ENCODE measurements around the gene ARHGAP24.
A peak's percentile ranks its signal among the peaks of the same experiment; 100 is the strongest.

Gene ARHGAP24

GRCh38 chr4:85448906-85449890 lies 25.8 kb upstream of the ARHGAP24 start:
- Histone ChIP-seq H3K4me2 (ENCODE audit: low read depth, low read length, poor library complexity, severe bottlenecking) (peak overlapping the region; percentile 68), H3F3A (ENCODE audit: insufficient read depth) (no peaks in the 10 kb centered on the region), H3K9ac (ENCODE audit: low read length) (peak overlapping the region; percentile 31; the same call in 1 of the 2 replicates), H3K4me3 (ENCODE audit: insufficient read depth, low read length, poor library complexity, severe bottlenecking) (no peak overlapping the region), H3K27ac (ENCODE audit: low read depth, low read length) (peak overlapping the region; percentile 43), H2AFZ (ENCODE audit: low read depth, low read length, severe bottlenecking) (peak overlapping the region; percentile 87), H3K36me3 (ENCODE audit: low read length) (no peaks in the 10 kb centered on the region), H3K27me3 (ENCODE audit: low read length) (no peaks in the 10 kb centered on the region), H3K79me2 (ENCODE audit: insufficient read depth, low read length) (no peaks in the 10 kb centered on the region), H4K20me1 (ENCODE audit: low read depth, low read length) (no peaks in the 10 kb centered on the region), H3K9me3 (ENCODE audit: insufficient read depth, low read length) (no peaks in the 10 kb centered on the region), H3K9me2 (replicated peaks; ENCODE audit: insufficient read depth, low read length) (no peaks in the 10 kb centered on the region)
- TF ChIP-seq, protein P1, sequence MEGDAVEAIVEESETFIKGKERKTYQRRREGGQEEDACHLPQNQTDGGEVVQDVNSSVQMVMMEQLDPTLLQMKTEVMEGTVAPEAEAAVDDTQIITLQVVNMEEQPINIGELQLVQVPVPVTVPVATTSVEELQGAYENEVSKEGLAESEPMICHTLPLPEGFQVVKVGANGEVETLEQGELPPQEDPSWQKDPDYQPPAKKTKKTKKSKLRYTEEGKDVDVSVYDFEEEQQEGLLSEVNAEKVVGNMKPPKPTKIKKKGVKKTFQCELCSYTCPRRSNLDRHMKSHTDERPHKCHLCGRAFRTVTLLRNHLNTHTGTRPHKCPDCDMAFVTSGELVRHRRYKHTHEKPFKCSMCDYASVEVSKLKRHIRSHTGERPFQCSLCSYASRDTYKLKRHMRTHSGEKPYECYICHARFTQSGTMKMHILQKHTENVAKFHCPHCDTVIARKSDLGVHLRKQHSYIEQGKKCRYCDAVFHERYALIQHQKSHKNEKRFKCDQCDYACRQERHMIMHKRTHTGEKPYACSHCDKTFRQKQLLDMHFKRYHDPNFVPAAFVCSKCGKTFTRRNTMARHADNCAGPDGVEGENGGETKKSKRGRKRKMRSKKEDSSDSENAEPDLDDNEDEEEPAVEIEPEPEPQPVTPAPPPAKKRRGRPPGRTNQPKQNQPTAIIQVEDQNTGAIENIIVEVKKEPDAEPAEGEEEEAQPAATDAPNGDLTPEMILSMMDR (IDR thresholded peaks at IDR 0.05; ENCODE audit: insufficient read depth, low read length, poor library complexity, severe bottlenecking) = no peak
- TF ChIP-seq EZH2phosphoT487 (conservative IDR thresholded peaks at IDR 0.05; ENCODE audit: low read length) = no peak

- no peaks in the 10 kb centered on the region for H3F3A ChIP-seq (ENCODE audit: insufficient read depth)
- no peaks in the 10 kb centered on the region for H4K20me1 ChIP-seq (ENCODE audit: low read depth, low read length)
- H3K9me2 ChIP-seq (replicated peaks; ENCODE audit: insufficient read depth, low read length) = no peaks in the 10 kb centered on the region
- H3K27ac ChIP-seq (ENCODE audit: low read depth, low read length) = no peak overlapping the region
- no peaks in the 10 kb centered on the region for H3K27me3 ChIP-seq (ENCODE audit: low read length)
- H3K4me2 ChIP-seq (ENCODE audit: low read depth, low read length, poor library complexity, severe bottlenecking) = no peak overlapping the region
- TF ChIP-seq, protein P1 (IDR thresholded peaks at IDR 0.05; ENCODE audit: insufficient read depth, low read length, poor library complexity, severe bottlenecking) = no peak
- no peak for TF ChIP-seq EZH2phosphoT487 (conservative IDR thresholded peaks at IDR 0.05; ENCODE audit: low read length)
- no peak overlapping the region for H2AFZ ChIP-seq (ENCODE audit: low read depth, low read length, severe bottlenecking)
- no peaks in the 10 kb centered on the region for H3K79me2 ChIP-seq (ENCODE audit: insufficient read depth, low read length)
- no peaks in the 10 kb centered on the region for H3K36me3 ChIP-seq (ENCODE audit: low read length)
- no peaks in the 10 kb centered on the region for H3K9me3 ChIP-seq (ENCODE audit: insufficient read depth, low read length)
- H3K4me3 ChIP-seq (ENCODE audit: insufficient read depth, low read length, poor library complexity, severe bottlenecking) = no peak overlapping the region
- no peak overlapping the region for H3K9ac ChIP-seq (ENCODE audit: low read length)
Measured at GRCh38 chr4:85452058-85452731, 22.8 kb upstream of the ARHGAP24 start.

DNA sequence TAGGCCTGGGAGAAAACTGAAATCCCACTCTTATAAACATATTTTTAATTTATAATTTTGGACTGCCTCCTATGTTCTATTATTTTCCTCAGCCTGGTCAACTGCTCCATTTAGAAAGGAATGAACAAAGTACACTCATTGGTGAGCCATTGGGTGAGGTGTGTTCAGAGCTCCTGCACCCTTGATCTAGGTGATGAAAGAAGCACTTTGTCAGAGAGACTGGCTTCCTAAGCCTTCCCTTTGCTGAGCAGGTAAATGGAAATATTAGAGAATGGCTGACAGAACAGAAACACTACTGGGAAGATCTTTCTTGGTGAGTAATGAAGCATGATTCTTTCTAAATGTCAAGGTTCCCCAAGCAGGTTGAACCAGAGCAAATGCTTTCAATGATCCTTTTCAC lies 19.0 kb upstream of the ARHGAP24 start:
- H3K9me2 ChIP-seq (replicated peaks; ENCODE audit: insufficient read depth, low read length) = no peaks in the 10 kb centered on the region
- H3K36me3 ChIP-seq (ENCODE audit: low read length) = no peaks in the 10 kb centered on the region
- H3K4me2 ChIP-seq (ENCODE audit: low read depth, low read length, poor library complexity, severe bottlenecking) = no peak overlapping the region
- H3K27ac ChIP-seq (ENCODE audit: low read depth, low read length) = no peak overlapping the region
- no peaks in the 10 kb centered on the region for H3K27me3 ChIP-seq (ENCODE audit: low read length)
- TF ChIP-seq, protein P1 (IDR thresholded peaks at IDR 0.05; ENCODE audit: insufficient read depth, low read length, poor library complexity, severe bottlenecking) = no peak
- no peak for TF ChIP-seq EZH2phosphoT487 (conservative IDR thresholded peaks at IDR 0.05; ENCODE audit: low read length)
- H3K4me3 ChIP-seq (ENCODE audit: insufficient read depth, low read length, poor library complexity, severe bottlenecking) = no peak overlapping the region
- no peaks in the 10 kb centered on the region for H3F3A ChIP-seq (ENCODE audit: insufficient read depth)
- H3K9ac ChIP-seq (ENCODE audit: low read length) = no peak overlapping the region
- no peaks in the 10 kb centered on the region for H3K9me3 ChIP-seq (ENCODE audit: insufficient read depth, low read length)
- H2AFZ ChIP-seq (ENCODE audit: low read depth, low read length, severe bottlenecking) = no peak overlapping the region
- H4K20me1 ChIP-seq (ENCODE audit: low read depth, low read length) = no peaks in the 10 kb centered on the region
- no peaks in the 10 kb centered on the region for H3K79me2 ChIP-seq (ENCODE audit: insufficient read depth, low read length)
